ENCODE measurements around the gene CTIF.

- TF ChIP-seq CTCF (IDR thresholded peaks at IDR 0.05) (no peak), POLR2A (IDR thresholded peaks at IDR 0.05) (no peak)
Measured at GRCh38 chr18:48611785-48612480, 73.1 kb downstream of the CTIF start.

Measured in heart left ventricle (tissue), 13 donors.